Astrocyte of the spinal cord (primary cell): Measurements from ENCODE around the gene ZNF770.

Source experiments
- DNase-seq: peaks from one replicate; pipeline ENCODE4 v3.0.0; 2011; ENCODE audit warnings: low read depth, low spot score
- H3K4me3 ChIP-seq: 2 replicates; pipeline ENCODE4 v1.5.1; 2011; ENCODE audit warnings: low read depth, mild to moderate bottlenecking, low read length, moderate library complexity
- in situ Hi-C: cut with HindIII; loops from 2 replicates; pipeline ENCODE4 v1.10.0; 2017; ENCODE audit warnings: low sequenced_read_pairs
- TF ChIP-seq, protein P1 (sequence below): IDR thresholded peaks from 2 replicates; pipeline ENCODE4 v1.5.1; 2012; ENCODE audit warnings: low read depth, mild to moderate bottlenecking, low read length, inconsistent platforms

ZNF770 gene

DNA sequence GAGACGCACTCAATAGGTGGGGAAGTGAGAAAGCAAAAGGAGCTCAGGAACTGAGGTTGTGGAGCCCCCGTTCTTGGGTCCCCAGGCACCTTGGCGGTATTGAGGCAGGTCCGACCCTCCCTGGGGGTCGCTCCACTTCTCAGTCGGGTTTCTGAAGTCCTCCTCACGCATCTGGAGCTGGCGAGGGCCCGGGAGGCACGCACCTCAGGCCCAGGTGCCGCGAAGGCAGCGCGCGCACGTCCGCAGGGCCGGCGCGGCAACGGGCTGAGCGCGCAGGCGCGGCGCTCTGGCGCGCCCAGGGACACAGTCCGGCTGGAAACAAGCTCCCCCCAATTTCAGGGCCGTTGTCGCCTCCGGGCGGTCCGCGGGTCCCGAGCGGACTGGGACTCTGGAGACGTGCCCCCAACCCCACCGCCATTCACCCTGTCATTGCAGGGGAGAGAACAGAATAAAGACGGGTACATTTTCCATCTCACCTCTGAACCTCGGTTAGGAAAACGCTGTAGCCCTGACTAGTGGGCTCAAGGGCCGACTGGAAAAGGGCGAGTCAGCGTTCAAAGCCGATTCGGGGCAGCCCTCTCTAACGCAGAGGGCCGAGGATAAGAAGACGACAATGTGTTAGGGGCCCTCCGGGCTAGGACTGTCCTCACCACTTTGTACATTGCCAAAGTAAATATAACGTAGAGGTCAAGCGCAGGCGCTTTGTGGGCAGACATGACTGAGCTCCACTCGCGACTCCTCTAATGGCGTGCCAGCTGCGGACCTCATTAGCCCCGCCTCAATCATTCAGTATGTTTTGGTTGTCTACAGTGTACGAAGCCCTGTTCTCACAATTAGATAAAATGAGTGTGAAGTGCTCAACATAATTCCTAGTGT, at the start of gene ZNF770:
TSS of gene ZNF770 (minus strand) at position 261 of the 876 bp plus-strand sequence. CDS start 4,853 bp downstream, outside the sequence.
- TF ChIP-seq, protein P1, sequence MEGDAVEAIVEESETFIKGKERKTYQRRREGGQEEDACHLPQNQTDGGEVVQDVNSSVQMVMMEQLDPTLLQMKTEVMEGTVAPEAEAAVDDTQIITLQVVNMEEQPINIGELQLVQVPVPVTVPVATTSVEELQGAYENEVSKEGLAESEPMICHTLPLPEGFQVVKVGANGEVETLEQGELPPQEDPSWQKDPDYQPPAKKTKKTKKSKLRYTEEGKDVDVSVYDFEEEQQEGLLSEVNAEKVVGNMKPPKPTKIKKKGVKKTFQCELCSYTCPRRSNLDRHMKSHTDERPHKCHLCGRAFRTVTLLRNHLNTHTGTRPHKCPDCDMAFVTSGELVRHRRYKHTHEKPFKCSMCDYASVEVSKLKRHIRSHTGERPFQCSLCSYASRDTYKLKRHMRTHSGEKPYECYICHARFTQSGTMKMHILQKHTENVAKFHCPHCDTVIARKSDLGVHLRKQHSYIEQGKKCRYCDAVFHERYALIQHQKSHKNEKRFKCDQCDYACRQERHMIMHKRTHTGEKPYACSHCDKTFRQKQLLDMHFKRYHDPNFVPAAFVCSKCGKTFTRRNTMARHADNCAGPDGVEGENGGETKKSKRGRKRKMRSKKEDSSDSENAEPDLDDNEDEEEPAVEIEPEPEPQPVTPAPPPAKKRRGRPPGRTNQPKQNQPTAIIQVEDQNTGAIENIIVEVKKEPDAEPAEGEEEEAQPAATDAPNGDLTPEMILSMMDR = no peak
- peak within 1 kb of the TSS; percentile 98 for H3K4me3 ChIP-seq
- peak; percentile 81 for DNase-seq
- in situ Hi-C loops = no loop called here

GRCh38 chr15:35028235-35028984, 40.3 kb upstream of the ZNF770 start:
- in situ Hi-C loops = no loop called here
- H3K4me3 ChIP-seq = no peak overlapping the region
- TF ChIP-seq, protein P1 = no peak
- no peak for DNase-seq

DNA sequence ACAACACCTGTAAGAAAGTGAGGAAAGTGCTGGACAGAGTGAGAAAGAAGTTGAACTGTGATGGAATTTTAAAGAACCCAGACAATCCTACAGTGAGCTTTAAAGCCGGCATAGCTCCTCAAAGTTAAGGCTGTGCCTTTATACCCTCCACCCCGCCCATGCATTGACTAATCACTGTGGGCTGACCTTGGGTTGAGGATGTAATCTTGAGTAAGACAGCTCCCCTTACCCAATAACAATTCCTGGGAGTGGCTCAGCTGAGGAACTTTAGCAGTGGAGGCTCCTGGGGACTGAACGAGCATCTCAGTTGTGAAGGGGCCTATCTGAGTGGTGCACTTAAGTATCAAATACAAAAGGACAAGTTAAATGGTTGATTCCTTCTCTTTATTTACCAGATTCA, 35.7 kb upstream of the ZNF770 start:
- no peak for DNase-seq
- TF ChIP-seq, protein P1 = no peak
- no peak overlapping the region for H3K4me3 ChIP-seq
- in situ Hi-C loops = no loop called here

DNA sequence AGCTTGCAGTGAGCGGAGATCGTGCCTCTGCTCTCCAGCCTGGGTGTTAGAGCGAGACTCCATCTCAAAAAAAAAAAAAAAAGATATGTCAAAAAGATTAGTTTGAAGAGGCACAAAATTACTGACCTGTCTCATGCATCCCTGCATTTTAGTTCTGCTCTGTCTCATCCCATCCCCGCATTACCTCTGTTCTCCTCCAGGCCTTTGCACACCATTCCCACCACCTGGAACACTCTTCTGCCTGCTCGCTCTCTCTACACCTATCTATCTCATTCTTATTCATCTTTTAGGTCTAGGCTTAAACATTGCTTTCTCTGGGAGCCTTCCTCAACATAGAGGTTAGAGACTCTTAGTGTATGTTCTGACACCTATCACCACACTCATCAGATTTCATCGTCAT, 32.9 kb upstream of the ZNF770 start:
- DNase-seq = no peak
- H3K4me3 ChIP-seq = no peak overlapping the region
- TF ChIP-seq, protein P1 = no peak
- in situ Hi-C loops = no loop called here

GRCh38 chr15:35019404-35020327, 31.6 kb upstream of the ZNF770 start:
- in situ Hi-C loops = no loop called here
- TF ChIP-seq, protein P1 = no peak
- no peak for DNase-seq
- H3K4me3 ChIP-seq = no peak overlapping the region

- no peak overlapping the region for H3K4me3 ChIP-seq
- no peak for DNase-seq
- in situ Hi-C loops = no loop called here
- TF ChIP-seq, protein P1 = no peak
These were observed 26.2 kb upstream of the ZNF770 start for GRCh38 chr15:35014241-35014640.
